SK-N-SH treated with all-trans-retinoic acid at 6 μM for 48 hours (cell line): Measurements from ENCODE around the gene HMGB3.

Experiments used
- GLIS3 ChIP-seq: fragments of 250-450 bp; sonication (Bioruptor Pico); IDR thresholded peaks from 2 replicates; pipeline ENCODE4 v1.5.0; 2020; ENCODE audit warnings: mild to moderate bottlenecking, moderate library complexity
- PPARA ChIP-seq: fragments of 250-450 bp; sonication (Bioruptor Pico); IDR thresholded peaks from 2 replicates; pipeline ENCODE4 v1.5.0; 2020; ENCODE audit warnings: mild to moderate bottlenecking, borderline replicate concordance
- TOX ChIP-seq: fragments of 250-450 bp; sonication (Bioruptor Pico); IDR thresholded peaks from 2 replicates; pipeline ENCODE4 v1.8.0; 2021; ENCODE audit warnings: mild to moderate bottlenecking, moderate library complexity, borderline replicate concordance
- ZC3H10 ChIP-seq: fragments of 250-450 bp; sonication (Bioruptor Pico); IDR thresholded peaks from 2 replicates; pipeline ENCODE4 v1.5.1; 2021; ENCODE audit warnings: mild to moderate bottlenecking, moderate library complexity
- ZFP3 ChIP-seq: fragments of 250-450 bp; sonication (Bioruptor Pico); IDR thresholded peaks from 2 replicates; pipeline ENCODE4 v1.5.0; 2020; ENCODE audit warnings: mild to moderate bottlenecking, moderate library complexity
- ZFP30 ChIP-seq: fragments of 450-650 bp; formaldehyde crosslinking; IDR thresholded peaks from 2 replicates; pipeline ENCODE4 v1.5.0; 2022; ENCODE audit warnings: mild to moderate bottlenecking, moderate library complexity
- ZNF565 ChIP-seq: fragments of 450-650 bp; formaldehyde crosslinking; conservative IDR thresholded peaks from 2 replicates; pipeline ENCODE4 v1.5.0; 2020; ENCODE audit warnings: low read depth, mild to moderate bottlenecking, moderate library complexity
- TF ChIP-seq, protein P1 (sequence below): fragments of 250-450 bp; sonication (Bioruptor Pico); IDR thresholded peaks from 2 replicates; pipeline ENCODE4 v1.8.0; 2020; ENCODE audit warnings: mild to moderate bottlenecking, moderate library complexity, borderline replicate concordance
- TF ChIP-seq, protein P2 (sequence below): fragments of 250-450 bp; sonication (Bioruptor Pico); IDR thresholded peaks from 2 replicates; pipeline ENCODE4 v1.8.0; 2021; ENCODE audit warnings: low read depth, mild to moderate bottlenecking, moderate library complexity, borderline replicate concordance

- TF ChIP-seq TOX (no peak), PPARA (CRISPR knock-in tag) (no peak), GLIS3 (no peak), ZNF565 (CRISPR knock-in tag) (no peak), ZC3H10 (CRISPR knock-in tag) (no peak), ZFP3 (CRISPR knock-in tag) (no peak), ZFP30 (CRISPR knock-in tag) (no peak)
- TF ChIP-seq, protein P1, sequence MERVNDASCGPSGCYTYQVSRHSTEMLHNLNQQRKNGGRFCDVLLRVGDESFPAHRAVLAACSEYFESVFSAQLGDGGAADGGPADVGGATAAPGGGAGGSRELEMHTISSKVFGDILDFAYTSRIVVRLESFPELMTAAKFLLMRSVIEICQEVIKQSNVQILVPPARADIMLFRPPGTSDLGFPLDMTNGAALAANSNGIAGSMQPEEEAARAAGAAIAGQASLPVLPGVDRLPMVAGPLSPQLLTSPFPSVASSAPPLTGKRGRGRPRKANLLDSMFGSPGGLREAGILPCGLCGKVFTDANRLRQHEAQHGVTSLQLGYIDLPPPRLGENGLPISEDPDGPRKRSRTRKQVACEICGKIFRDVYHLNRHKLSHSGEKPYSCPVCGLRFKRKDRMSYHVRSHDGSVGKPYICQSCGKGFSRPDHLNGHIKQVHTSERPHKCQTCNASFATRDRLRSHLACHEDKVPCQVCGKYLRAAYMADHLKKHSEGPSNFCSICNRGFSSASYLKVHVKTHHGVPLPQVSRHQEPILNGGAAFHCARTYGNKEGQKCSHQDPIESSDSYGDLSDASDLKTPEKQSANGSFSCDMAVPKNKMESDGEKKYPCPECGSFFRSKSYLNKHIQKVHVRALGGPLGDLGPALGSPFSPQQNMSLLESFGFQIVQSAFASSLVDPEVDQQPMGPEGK (CRISPR knock-in tag), result no peak
- TF ChIP-seq, protein P2, sequence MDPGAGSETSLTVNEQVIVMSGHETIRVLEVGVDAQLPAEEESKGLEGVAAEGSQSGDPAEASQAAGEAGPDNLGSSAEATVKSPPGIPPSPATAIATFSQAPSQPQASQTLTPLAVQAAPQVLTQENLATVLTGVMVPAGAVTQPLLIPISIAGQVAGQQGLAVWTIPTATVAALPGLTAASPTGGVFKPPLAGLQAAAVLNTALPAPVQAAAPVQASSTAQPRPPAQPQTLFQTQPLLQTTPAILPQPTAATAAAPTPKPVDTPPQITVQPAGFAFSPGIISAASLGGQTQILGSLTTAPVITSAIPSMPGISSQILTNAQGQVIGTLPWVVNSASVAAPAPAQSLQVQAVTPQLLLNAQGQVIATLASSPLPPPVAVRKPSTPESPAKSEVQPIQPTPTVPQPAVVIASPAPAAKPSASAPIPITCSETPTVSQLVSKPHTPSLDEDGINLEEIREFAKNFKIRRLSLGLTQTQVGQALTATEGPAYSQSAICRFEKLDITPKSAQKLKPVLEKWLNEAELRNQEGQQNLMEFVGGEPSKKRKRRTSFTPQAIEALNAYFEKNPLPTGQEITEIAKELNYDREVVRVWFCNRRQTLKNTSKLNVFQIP, result no peak
These were observed 2.4 kb upstream of the HMGB3 start for GRCh38 chrX:150980711-150981110.
